ENCODE results near the gene CRACDL.
"Not testable (repeated sequence)": the region's sequence is repeated elsewhere in the genome, so short reads cannot be mapped to it uniquely, and the experiment has no call there.

The CRACDL gene

GRCh38 chr2:98882971-98883779 is 52.9 kb downstream of the CRACDL start:
- DNase-seq (ENCODE audit: low read depth, low spot score): no peak

- no peak for DNase-seq (ENCODE audit: low read depth, low spot score)
Measured at GRCh38 chr2:98882368-98882767, 53.7 kb downstream of the CRACDL start.

- DNase-seq (ENCODE audit: low read depth, low spot score): no peak
Measured at GRCh38 chr2:98881153-98881650, 54.8 kb downstream of the CRACDL start.

- no peak for DNase-seq (ENCODE audit: low read depth, low spot score)
Measured at GRCh38 chr2:98880266-98881152, 55.5 kb downstream of the CRACDL start.

GRCh38 chr2:98877658-98878057 is 58.4 kb downstream of the CRACDL start:
- not testable (repeated sequence) for DNase-seq (ENCODE audit: low read depth, low spot score)

- no peak for DNase-seq (ENCODE audit: low read depth, low spot score)
Measured at GRCh38 chr2:98876741-98877140, 59.3 kb downstream of the CRACDL start.

GRCh38 chr2:98875746-98876145 is 60.3 kb downstream of the CRACDL start:
- DNase-seq (ENCODE audit: low read depth, low spot score): no peak

GRCh38 chr2:98875081-98875728 is 60.8 kb downstream of the CRACDL start:
- DNase-seq (ENCODE audit: low read depth, low spot score): no peak

GRCh38 chr2:98874186-98874689 is 61.8 kb downstream of the CRACDL start:
- no peak for DNase-seq (ENCODE audit: low read depth, low spot score)

- no peak for DNase-seq (ENCODE audit: low read depth, low spot score)
Measured at GRCh38 chr2:98872526-98872925, 63.5 kb downstream of the CRACDL start.

- no peak for DNase-seq (ENCODE audit: low read depth, low spot score)
Measured at GRCh38 chr2:98871506-98871905, 64.5 kb downstream of the CRACDL start.

- no peak for DNase-seq (ENCODE audit: low read depth, low spot score)
Measured at GRCh38 chr2:98870516-98871158, 65.4 kb downstream of the CRACDL start.

- no peak for DNase-seq (ENCODE audit: low read depth, low spot score)
Measured at GRCh38 chr2:98869870-98870269, 66.2 kb downstream of the CRACDL start.

- no peak for DNase-seq (ENCODE audit: low read depth, low spot score)
Measured at GRCh38 chr2:98869272-98869641, 66.8 kb downstream of the CRACDL start.

GRCh38 chr2:98868548-98869271 is 67.3 kb downstream of the CRACDL start:
- DNase-seq (ENCODE audit: low read depth, low spot score): no peak

GRCh38 chr2:98867539-98868309 is 68.3 kb downstream of the CRACDL start:
- DNase-seq (ENCODE audit: low read depth, low spot score): no peak

GRCh38 chr2:98866033-98866432 is 70.0 kb downstream of the CRACDL start:
- DNase-seq (ENCODE audit: low read depth, low spot score): no peak

GRCh38 chr2:98861601-98862000 is 74.4 kb downstream of the CRACDL start:
- DNase-seq (ENCODE audit: low read depth, low spot score): no peak

- DNase-seq (ENCODE audit: low read depth, low spot score): no peak
Measured at GRCh38 chr2:98859323-98859722, 76.7 kb downstream of the CRACDL start.

- DNase-seq (ENCODE audit: low read depth, low spot score): no peak
Measured at GRCh38 chr2:98857001-98857400, 79.0 kb downstream of the CRACDL start.
